ENCODE results near the gene KANSL1.

Gene KANSL1

DNA sequence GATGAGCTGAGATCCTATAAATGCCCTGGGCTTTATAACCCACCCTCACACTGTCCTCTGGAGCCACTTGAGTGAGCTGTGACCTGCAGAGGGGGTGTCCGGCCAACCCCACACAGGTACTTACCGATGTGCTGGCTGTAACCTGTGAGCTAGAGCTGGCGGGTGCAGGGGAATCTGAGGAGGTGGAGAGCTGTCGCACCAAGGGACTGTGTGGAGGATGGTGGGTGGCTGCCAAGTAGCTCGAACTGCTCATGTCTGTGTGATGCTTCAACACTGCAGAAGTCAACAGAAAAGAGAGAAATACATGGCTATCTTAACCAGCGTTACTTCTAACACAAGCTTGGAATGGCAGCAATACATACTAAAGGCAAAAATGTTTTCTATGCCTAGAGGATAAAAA, 154.8 kb downstream of the KANSL1 start:
- no peak overlapping the region for H3K9ac ChIP-seq (ENCODE audit: low read depth in 1 of 2, low read length in 2 of 2)
- H3K9me3 ChIP-seq (ENCODE audit: control insufficient read depth in 1 of 2, low read length in 2 of 2), result no peaks in the 10 kb centered on the region
- H3K27me3 ChIP-seq (ENCODE audit: control insufficient read depth in 1 of 2, insufficient read depth in 2 of 2, low read length in 2 of 2), result no peaks in the 10 kb centered on the region
- no peak overlapping the region for H3K4me3 ChIP-seq (ENCODE audit: low read depth in 1 of 2, low read length in 2 of 2)
- peaks cover 43 to 77% of the 10 kb centered on the region in 2 donors for H3K36me3 ChIP-seq (ENCODE audit: control insufficient read depth in 1 of 2, insufficient read depth in 2 of 2, low read length in 2 of 2)
- no peak overlapping the region for H3K27ac ChIP-seq (ENCODE audit: low read depth, low read length)
- peaks cover 10 to 17% of the 10 kb centered on the region in 2 donors for H3K4me1 ChIP-seq (ENCODE audit: control insufficient read depth in 1 of 2, insufficient read depth in 2 of 2, low read length in 2 of 2)

DNA sequence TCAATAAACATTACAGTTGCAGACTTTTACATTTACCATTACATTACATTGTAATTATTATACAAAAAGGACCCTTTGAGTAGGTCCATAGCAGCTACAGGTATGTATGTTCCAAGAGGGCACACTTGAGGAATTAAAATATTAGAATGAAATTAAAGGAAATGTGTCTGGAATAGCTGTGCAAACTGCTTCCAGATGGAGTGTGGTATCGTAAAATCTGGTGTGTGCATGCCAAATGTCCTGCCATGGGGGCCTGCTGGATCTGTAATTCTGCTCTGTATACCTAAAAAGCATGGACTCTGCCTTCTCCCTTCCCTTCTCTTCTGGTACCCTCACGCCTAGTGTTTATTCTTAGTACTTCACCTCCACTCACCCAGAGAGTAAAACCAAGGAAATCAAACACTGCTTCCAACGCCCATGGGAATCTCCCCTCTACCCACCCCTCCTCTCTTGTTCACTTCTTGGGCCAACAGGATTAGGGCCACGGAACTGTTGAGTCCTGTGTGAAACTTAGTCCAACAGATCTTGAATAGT, 155.4 kb downstream of the KANSL1 start:
- Histone ChIP-seq H3K9ac (ENCODE audit: low read depth in 1 of 2, low read length in 2 of 2) (no peak overlapping the region), H3K27ac (ENCODE audit: low read depth, low read length) (no peak overlapping the region), H3K27me3 (ENCODE audit: control insufficient read depth in 1 of 2, insufficient read depth in 2 of 2, low read length in 2 of 2) (no peaks in the 10 kb centered on the region), H3K4me1 (ENCODE audit: control insufficient read depth in 1 of 2, insufficient read depth in 2 of 2, low read length in 2 of 2) (peaks cover 4 to 11% of the 10 kb centered on the region in 2 donors), H3K36me3 (ENCODE audit: control insufficient read depth in 1 of 2, insufficient read depth in 2 of 2, low read length in 2 of 2) (peaks cover 48 to 80% of the 10 kb centered on the region in 2 donors), H3K9me3 (ENCODE audit: control insufficient read depth in 1 of 2, low read length in 2 of 2) (no peaks in the 10 kb centered on the region), H3K4me3 (ENCODE audit: low read depth in 1 of 2, low read length in 2 of 2) (no peak overlapping the region)

DNA sequence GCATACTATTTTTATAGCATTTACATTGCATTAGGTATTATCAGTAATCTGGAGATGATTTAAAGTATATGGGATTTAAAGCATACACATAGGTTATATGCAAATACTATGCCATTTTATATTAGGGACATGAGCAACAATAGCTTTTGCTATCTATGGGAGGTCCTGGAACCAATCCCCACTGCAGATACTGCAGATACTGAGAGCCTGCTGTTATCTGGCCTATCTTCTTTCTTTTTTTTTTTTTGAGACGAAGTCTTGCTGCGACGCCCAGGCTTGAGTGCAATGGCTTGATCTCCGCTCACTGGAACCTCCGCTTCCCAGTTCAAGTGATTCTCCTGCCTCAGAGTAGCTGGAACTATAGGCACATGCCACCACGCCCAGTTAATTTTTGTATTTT, 156.7 kb downstream of the KANSL1 start:
- no peaks in the 10 kb centered on the region for H3K9me3 ChIP-seq (ENCODE audit: control insufficient read depth in 1 of 2, low read length in 2 of 2)
- no peak overlapping the region for H3K4me3 ChIP-seq (ENCODE audit: low read depth in 1 of 2, low read length in 2 of 2)
- H3K27me3 ChIP-seq (ENCODE audit: control insufficient read depth in 1 of 2, insufficient read depth in 2 of 2, low read length in 2 of 2), result no peaks in the 10 kb centered on the region
- peaks cover 0 to 6% of the 10 kb centered on the region in 2 donors for H3K4me1 ChIP-seq (ENCODE audit: control insufficient read depth in 1 of 2, insufficient read depth in 2 of 2, low read length in 2 of 2)
- no peak overlapping the region for H3K9ac ChIP-seq (ENCODE audit: low read depth in 1 of 2, low read length in 2 of 2)
- no peak overlapping the region for H3K27ac ChIP-seq (ENCODE audit: low read depth, low read length)
- H3K36me3 ChIP-seq (ENCODE audit: control insufficient read depth in 1 of 2, insufficient read depth in 2 of 2, low read length in 2 of 2), result peaks cover 61 to 90% of the 10 kb centered on the region in 2 donors

DNA sequence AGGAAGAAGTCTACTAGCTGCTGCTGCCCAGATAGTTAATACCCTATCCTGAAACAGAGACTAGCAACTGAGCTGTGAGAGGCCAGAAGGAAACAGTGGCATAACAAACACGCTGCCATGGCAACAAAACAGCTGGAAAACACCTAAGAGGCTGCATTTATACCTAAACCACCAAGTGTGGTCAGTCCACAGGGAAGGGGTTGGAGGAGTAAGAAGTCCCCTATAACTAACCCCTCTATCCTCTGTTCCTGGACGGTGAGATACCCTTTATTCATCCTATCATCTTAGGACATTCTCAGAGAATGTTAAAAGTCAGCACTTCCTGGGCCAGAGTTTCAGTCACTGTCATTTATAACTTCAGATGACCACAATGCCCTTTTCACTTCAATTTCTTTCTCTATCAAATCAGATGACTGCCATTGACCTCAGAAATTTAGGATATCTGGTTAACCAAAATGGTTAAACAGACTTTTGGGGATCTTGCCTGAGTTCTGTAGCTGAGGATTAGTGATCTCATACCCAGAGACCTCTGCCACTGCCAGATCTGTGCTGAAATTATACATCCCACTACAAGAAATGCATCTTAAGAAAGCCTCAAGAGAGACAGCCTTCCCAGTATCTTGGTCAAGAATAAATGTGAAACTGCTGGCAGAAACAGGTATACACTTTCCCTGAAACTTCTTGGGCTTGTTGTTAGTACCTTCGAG, 158.0 kb downstream of the KANSL1 start:
- H3K27me3 ChIP-seq (ENCODE audit: control insufficient read depth in 1 of 2, insufficient read depth in 2 of 2, low read length in 2 of 2), result no peaks in the 10 kb centered on the region
- H3K9ac ChIP-seq (ENCODE audit: low read depth in 1 of 2, low read length in 2 of 2), result no peak overlapping the region
- H3K9me3 ChIP-seq (ENCODE audit: control insufficient read depth in 1 of 2, low read length in 2 of 2), result no peaks in the 10 kb centered on the region
- peaks cover 72 to 99% of the 10 kb centered on the region in 2 donors for H3K36me3 ChIP-seq (ENCODE audit: control insufficient read depth in 1 of 2, insufficient read depth in 2 of 2, low read length in 2 of 2)
- H3K4me3 ChIP-seq (ENCODE audit: low read depth in 1 of 2, low read length in 2 of 2), result no peak overlapping the region
- peaks cover 0 to 6% of the 10 kb centered on the region in 2 donors for H3K4me1 ChIP-seq (ENCODE audit: control insufficient read depth in 1 of 2, insufficient read depth in 2 of 2, low read length in 2 of 2)
- H3K27ac ChIP-seq (ENCODE audit: low read depth, low read length), result no peak overlapping the region

DNA sequence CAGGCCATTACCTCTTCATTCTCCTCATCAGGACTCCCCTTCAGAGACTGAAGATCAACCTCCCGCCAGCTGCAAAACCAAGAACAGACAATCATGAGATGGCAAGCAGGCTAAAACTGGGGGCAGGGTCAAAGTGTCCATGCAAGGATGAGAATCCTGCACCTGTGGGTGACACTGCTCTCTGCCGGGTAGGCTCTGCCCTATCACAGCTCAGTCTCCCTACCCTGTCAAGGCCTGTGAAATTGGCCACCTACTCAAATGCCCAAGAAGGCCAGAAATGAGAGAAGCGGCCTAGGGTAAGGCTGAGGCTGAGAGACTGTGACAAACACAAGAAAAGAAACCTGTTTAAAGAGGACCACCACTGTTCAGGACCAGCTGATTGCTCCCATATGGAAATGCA, 159.8 kb downstream of the KANSL1 start:
- Histone ChIP-seq H3K9ac (ENCODE audit: low read depth in 1 of 2, low read length in 2 of 2) (no peak overlapping the region), H3K9me3 (ENCODE audit: control insufficient read depth in 1 of 2, low read length in 2 of 2) (no peaks in the 10 kb centered on the region), H3K4me3 (ENCODE audit: low read depth in 1 of 2, low read length in 2 of 2) (no peak overlapping the region), H3K27ac (ENCODE audit: low read depth, low read length) (no peak overlapping the region), H3K36me3 (ENCODE audit: control insufficient read depth in 1 of 2, insufficient read depth in 2 of 2, low read length in 2 of 2) (peaks cover 58 to 89% of the 10 kb centered on the region in 2 donors), H3K4me1 (ENCODE audit: control insufficient read depth in 1 of 2, insufficient read depth in 2 of 2, low read length in 2 of 2) (peaks cover 0 to 6% of the 10 kb centered on the region in 2 donors), H3K27me3 (ENCODE audit: control insufficient read depth in 1 of 2, insufficient read depth in 2 of 2, low read length in 2 of 2) (no peaks in the 10 kb centered on the region)

DNA sequence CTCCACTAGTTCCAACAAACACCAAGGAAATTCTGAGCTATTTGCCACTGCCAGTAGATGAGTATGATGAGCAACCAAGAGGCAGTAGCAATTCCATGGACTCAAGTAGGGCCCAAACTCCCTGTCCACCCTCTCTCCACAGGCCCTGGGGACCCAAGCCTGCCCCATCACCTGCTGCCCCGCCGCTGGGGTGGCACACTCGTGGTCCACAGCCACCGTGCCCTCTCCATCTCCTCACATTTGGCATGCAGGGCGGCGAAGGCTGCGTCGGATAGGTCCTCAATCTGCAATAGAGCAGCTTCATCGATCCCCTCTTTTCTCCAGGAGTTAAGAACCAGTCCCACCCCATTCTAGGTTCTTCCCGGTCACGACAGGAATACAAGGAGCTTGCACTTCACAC, 160.3 kb downstream of the KANSL1 start:
- Histone ChIP-seq H3K9ac (ENCODE audit: low read depth in 1 of 2, low read length in 2 of 2) (no peak overlapping the region), H3K4me1 (ENCODE audit: control insufficient read depth in 1 of 2, insufficient read depth in 2 of 2, low read length in 2 of 2) (peaks cover 0 to 6% of the 10 kb centered on the region in 2 donors), H3K27me3 (ENCODE audit: control insufficient read depth in 1 of 2, insufficient read depth in 2 of 2, low read length in 2 of 2) (no peaks in the 10 kb centered on the region), H3K9me3 (ENCODE audit: control insufficient read depth in 1 of 2, low read length in 2 of 2) (no peaks in the 10 kb centered on the region), H3K36me3 (ENCODE audit: control insufficient read depth in 1 of 2, insufficient read depth in 2 of 2, low read length in 2 of 2) (peaks cover 54 to 88% of the 10 kb centered on the region in 2 donors), H3K4me3 (ENCODE audit: low read depth in 1 of 2, low read length in 2 of 2) (no peak overlapping the region), H3K27ac (ENCODE audit: low read depth, low read length) (no peak overlapping the region)

DNA sequence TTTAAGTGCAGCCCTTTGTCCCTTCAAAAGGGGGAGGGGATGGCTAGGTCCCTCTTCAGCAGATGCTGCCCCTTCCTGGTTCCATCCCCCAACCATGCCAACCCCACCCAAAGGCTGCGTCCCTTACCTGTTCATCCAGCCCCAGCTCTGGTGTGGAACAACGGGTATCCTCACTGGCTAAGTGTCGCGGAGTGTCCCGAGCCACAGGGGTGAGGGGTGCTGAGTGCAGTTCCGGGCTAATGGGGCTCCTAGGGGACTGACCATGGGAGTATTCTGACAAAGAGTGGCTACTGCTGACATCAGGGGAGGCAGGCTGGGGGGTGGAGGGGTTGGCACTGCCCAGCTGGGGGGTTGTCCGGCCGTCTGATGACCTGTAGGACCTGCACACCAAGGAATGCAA, 161.3 kb downstream of the KANSL1 start:
- H3K27ac ChIP-seq (ENCODE audit: low read depth, low read length), result no peak overlapping the region
- no peak overlapping the region for H3K9ac ChIP-seq (ENCODE audit: low read depth in 1 of 2, low read length in 2 of 2)
- H3K27me3 ChIP-seq (ENCODE audit: control insufficient read depth in 1 of 2, insufficient read depth in 2 of 2, low read length in 2 of 2), result no peaks in the 10 kb centered on the region
- no peaks in the 10 kb centered on the region for H3K9me3 ChIP-seq (ENCODE audit: control insufficient read depth in 1 of 2, low read length in 2 of 2)
- no peak overlapping the region for H3K4me3 ChIP-seq (ENCODE audit: low read depth in 1 of 2, low read length in 2 of 2)
- H3K4me1 ChIP-seq (ENCODE audit: control insufficient read depth in 1 of 2, insufficient read depth in 2 of 2, low read length in 2 of 2), result peaks cover 0 to 6% of the 10 kb centered on the region in 2 donors
- H3K36me3 ChIP-seq (ENCODE audit: control insufficient read depth in 1 of 2, insufficient read depth in 2 of 2, low read length in 2 of 2), result peaks cover 48 to 78% of the 10 kb centered on the region in 2 donors

DNA sequence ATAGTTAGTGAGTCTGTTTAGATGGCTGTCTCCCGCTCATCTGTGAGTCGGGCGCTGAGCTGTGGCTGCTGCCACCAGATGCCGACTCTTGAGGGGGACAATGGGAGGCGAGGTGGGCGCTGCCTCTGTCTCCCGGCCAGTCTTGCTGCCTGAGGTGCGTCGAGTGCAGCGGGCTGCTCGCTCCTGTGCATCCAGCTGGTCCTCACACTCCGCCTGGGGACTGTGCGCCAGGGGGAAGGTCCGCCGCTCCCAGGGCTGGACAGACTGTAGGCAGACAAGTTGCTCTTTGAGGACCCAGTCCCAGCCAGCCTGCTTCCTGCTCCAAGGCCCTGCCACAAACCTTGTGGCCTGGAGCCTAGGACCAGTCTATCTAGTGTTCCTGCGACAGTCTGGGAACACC, 161.8 kb downstream of the KANSL1 start:
- Histone ChIP-seq H3K36me3 (ENCODE audit: control insufficient read depth in 1 of 2, insufficient read depth in 2 of 2, low read length in 2 of 2) (peaks cover 51 to 74% of the 10 kb centered on the region in 2 donors), H3K27me3 (ENCODE audit: control insufficient read depth in 1 of 2, insufficient read depth in 2 of 2, low read length in 2 of 2) (no peaks in the 10 kb centered on the region), H3K27ac (ENCODE audit: low read depth, low read length) (no peak overlapping the region), H3K4me3 (ENCODE audit: low read depth in 1 of 2, low read length in 2 of 2) (no peak overlapping the region), H3K9me3 (ENCODE audit: control insufficient read depth in 1 of 2, low read length in 2 of 2) (no peaks in the 10 kb centered on the region), H3K4me1 (ENCODE audit: control insufficient read depth in 1 of 2, insufficient read depth in 2 of 2, low read length in 2 of 2) (peaks cover 0 to 6% of the 10 kb centered on the region in 2 donors), H3K9ac (ENCODE audit: low read depth in 1 of 2, low read length in 2 of 2) (no peak overlapping the region)

DNA sequence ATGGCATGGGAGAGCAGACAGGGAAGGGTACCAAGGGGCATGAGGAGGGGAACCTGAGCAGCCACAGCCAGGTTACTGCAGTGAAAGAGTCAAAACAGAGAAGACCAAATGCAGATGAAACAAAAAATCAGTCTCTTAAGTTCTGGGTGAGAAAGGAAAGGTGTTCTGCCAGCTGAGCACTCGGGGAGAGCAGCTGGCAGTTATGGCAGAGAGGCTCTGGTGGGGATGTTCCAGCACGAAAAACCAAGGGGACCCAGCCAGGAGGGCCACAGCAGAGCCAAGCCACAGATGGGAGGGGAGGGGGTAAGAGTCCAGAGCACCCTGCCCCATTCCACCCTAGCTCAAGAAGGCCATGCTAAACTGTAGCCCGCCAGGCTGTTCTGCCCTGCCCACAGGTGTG, 162.5 kb downstream of the KANSL1 start:
- Histone ChIP-seq H3K9ac (ENCODE audit: low read depth in 1 of 2, low read length in 2 of 2) (no peak overlapping the region), H3K9me3 (ENCODE audit: control insufficient read depth in 1 of 2, low read length in 2 of 2) (no peaks in the 10 kb centered on the region), H3K27me3 (ENCODE audit: control insufficient read depth in 1 of 2, insufficient read depth in 2 of 2, low read length in 2 of 2) (no peaks in the 10 kb centered on the region), H3K4me3 (ENCODE audit: low read depth in 1 of 2, low read length in 2 of 2) (no peak overlapping the region), H3K4me1 (ENCODE audit: control insufficient read depth in 1 of 2, insufficient read depth in 2 of 2, low read length in 2 of 2) (peaks cover under 1 to 6% of the 10 kb centered on the region in 2 donors), H3K36me3 (ENCODE audit: control insufficient read depth in 1 of 2, insufficient read depth in 2 of 2, low read length in 2 of 2) (peaks cover 51 to 67% of the 10 kb centered on the region in 2 donors), H3K27ac (ENCODE audit: low read depth, low read length) (no peak overlapping the region)

DNA sequence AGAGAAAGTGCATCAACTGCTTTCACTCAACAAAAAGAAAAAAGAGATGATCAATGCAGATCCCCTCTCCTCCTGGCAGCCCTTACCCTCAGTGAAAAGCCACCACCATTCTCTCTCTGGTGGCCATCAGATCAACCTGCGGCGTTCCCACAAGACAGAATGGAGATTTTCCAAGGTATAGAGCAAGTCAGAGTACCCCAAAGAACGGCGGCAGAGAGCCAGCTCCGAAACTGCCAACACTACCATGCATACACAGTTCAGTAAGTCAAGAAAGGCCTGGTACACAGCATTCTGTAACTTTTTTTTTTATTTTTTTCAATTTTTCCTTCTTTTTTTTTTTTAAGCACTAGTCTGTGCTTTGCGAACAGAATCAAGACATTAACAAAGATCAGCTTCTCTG, 163.6 kb downstream of the KANSL1 start:
- Histone ChIP-seq H3K27ac (ENCODE audit: low read depth, low read length) (no peak overlapping the region), H3K9me3 (ENCODE audit: control insufficient read depth in 1 of 2, low read length in 2 of 2) (no peaks in the 10 kb centered on the region), H3K27me3 (ENCODE audit: control insufficient read depth in 1 of 2, insufficient read depth in 2 of 2, low read length in 2 of 2) (no peaks in the 10 kb centered on the region), H3K36me3 (ENCODE audit: control insufficient read depth in 1 of 2, insufficient read depth in 2 of 2, low read length in 2 of 2) (peaks cover 52 to 55% of the 10 kb centered on the region in 2 donors), H3K4me3 (ENCODE audit: low read depth in 1 of 2, low read length in 2 of 2) (no peak overlapping the region), H3K9ac (ENCODE audit: low read depth in 1 of 2, low read length in 2 of 2) (no peak overlapping the region), H3K4me1 (ENCODE audit: control insufficient read depth in 1 of 2, insufficient read depth in 2 of 2, low read length in 2 of 2) (peaks cover 0 to 3% of the 10 kb centered on the region in 2 donors)

All from duodenal mucosa (tissue), 2 donors.